HG02884 (cell line): ENCODE results near the gene MTMR1.

ENCODE experiments used
- ATAC-seq: cut with Tn5 transposase; IDR thresholded peaks from one replicate; pipeline ENCODE4 v1.9.1; 2021; ENCODE audit warnings: mild to moderate bottlenecking, moderate library complexity; ENCODE audit not compliant: unreplicated experiment

Gene MTMR1

DNA sequence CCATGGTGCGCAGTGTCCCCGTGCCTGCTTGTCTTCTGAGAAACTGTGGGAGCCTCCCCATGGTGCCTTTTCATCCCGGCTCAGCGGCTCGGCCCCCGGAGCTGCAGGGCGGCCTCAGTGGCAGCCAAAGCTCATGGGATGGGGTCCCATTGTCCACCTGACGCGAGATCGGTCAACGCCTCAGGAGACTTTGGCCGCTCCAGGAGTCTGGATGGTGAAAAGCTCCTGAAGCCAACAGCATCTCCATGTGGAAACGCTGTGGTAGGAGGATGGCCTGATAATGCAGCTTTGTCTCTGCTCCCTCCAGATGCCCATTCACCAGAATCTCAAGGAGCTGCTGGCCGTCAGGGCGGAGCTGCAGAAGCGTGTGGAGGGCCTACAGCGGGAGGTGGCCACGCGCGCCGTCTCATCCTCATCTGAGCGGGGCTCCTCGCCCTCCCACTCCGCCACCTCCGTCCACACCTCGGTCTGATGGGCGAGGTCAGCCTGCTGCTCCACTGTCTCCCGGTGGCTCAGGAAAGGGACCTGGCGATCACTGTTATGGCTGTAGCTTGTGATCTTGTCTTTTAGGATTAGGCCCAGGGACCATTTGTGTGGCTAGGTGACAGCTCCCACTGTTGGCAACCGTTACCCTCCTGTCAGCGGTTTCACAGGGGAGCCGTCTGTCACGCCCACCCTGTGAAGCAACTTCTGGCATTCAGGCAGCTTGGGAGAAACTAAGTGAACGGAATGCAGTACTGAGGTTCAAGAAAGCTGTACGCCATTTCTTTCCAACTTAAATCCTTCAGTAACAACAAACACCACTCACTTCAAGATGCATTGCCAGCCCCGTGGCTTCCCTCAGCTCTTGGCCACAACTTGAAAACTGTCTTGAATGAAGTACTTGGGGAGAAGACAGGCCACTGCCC, 69.3 kb downstream of the MTMR1 start:
- ATAC-seq, result no peak

DNA sequence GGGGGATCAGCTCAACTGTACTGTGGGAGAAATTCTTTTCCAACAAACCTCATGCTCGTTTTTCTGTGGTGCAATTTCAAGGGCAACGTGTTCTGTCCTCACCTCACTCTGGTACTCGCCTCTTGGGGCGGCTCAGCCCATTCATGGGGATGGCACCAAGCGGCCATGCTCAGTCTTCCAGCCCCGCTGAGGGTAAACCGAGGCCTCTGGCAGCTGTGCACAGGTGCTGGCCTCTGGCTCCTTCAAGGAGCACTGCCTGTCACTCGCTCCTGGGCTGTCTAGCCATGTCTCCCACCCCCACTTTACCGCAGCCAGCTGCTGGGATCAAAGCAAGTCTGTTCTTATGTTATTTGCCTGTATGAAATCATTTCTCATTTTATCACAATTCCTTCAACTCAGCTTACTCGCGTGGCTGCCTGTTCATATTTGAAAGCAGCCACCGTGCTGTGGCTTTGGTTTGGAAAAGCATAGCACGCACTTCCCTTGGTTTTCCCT, 70.2 kb downstream of the MTMR1 start:
- ATAC-seq, result no peak

DNA sequence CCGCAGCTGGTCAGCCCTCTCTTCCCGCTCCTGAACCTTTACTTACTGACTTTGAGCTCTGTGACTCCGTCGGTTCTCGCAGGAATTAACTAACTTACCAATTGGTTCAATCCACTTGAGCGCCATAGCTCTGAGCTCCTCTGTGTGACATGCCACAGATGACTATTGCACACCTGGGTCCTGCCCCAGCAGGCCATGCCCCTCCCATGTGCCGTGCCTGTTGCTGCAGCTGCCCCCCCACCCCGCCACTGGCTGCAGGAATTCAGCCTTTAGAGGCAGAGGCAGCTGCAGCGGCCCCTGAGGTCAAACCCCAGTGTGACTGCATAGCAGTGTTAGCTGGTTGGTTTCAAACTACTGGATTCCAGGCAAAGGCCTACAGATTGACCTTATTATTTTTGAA, 70.6 kb downstream of the MTMR1 start:
- ATAC-seq, result no peak

DNA sequence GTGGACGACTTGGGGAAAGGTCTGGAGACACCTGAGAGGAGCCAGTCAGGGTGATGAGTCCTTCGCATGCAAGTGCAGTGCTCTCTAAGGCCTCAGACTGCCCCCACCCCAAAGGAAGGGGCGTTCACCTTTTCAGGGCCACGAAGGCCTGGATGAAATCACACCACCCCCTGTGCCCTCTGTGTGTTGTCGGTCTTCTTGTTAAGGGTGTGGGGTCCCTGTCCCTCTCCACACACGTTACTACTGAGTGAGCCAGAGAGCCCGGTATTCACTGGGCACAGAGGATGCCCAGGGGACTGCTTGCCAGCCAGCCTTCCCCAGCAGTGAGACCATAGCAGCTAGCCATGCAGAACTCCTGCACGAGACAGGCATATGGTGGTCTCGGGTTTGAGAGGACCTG, 72.0 kb downstream of the MTMR1 start:
- ATAC-seq, result no peak

DNA sequence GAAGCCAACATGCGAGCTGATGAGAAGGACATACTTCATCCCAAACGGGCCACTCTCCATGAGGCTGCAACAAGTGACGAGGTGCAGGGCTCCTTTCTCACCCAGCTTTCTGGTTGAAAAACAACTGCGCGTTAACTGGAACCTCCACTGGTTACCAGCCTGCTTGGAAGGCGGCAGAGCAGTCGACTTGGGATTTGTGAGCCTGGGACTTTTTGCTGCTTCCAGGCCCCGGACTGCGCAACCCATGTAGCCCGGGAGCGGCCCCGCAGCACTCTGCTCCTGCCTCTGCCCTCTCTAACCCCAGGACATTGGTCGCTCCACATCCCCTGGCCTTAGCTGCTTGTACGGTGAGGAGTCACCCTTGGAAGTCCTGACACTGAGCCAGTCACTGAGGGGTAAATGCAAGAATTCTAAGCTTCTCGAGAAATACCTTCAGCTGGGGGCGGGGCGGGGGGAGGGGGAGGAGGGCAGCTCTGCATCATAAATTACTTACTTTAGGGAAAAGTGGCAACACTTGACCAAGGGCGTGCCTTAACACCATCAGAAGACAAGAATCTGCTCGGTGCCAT, 72.7 kb downstream of the MTMR1 start:
- no peak for ATAC-seq

DNA sequence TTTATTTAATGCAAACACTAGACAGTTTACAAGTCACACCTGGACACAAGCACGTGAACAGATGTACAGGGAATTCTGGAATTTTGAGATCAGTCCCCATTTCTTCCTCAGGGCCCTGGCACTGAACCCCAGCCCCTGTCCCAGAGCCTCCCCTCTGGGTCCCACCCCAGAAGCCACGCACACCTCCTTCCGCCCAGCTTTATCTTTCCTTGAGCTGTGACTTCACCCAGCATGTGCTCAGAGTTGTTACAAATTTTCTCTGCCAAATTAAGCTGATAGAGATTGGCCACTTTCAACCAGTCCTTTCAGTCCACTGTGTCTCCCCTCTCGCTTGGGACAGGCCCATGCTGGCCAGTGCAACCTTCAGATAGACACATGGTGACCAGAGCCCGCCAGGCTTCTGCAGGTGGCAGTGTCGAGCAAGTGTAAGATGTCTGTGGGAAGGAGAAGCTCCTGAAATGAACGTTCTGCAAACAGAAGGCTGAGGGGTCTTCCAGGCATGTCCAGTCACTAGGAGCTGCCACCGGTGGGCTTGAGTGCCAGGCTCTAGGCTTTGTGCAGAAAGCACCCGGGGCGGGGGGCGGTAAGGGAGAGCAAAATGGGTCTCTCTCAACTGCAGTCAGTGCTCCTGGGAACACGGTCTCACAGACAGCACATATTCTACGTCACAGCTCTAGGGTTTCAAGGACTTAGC, 73.3 kb downstream of the MTMR1 start:
- ATAC-seq, result no peak

DNA sequence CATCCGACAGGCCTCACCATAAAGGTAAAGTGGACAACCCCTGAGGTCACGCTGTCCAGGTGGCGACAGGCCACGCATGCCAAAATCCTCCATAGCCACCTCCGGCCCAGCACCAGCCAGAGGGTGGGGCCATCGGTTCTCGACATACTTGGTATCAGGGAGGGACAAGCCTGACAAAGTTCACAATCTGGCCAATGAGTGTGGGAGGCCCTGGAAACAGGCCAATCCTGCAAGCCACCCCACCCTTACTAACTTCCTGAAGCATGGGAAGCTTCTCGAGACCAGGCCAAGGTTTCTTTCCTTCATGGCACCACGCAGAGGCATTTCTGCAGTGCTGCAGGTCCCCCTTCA, 73.8 kb downstream of the MTMR1 start:
- no peak for ATAC-seq

DNA sequence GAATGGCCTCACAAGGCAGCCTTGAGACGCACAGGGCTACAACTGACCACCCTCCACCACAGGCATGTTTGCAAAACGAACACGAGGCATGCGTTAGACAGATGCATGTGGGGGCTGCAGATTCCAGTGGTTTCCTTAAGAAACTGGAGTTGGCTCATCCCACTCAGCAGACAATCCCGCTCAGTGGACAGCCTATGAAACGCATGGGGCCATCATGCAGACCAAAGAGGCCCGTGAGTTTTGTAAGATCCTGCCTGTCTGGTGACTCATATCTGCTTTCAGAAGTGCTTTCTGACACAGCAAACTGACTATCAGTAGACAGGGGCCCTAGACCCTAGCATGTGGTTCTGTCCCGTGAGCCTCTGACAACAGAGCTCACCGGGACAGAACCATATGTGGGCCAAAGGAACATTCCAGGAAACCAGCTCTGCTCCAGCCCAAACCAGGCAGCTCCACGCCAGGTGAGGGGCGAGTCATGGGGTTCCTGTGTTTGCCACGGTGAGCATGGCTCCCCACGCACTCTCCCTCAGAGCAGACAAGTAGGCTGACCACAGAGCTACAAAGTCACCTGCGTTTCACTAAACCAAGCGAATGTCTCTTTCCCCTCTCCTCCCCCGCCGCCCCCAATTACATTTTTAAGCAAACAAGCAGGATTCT, 74.4 kb downstream of the MTMR1 start:
- ATAC-seq, result peak; percentile 56

DNA sequence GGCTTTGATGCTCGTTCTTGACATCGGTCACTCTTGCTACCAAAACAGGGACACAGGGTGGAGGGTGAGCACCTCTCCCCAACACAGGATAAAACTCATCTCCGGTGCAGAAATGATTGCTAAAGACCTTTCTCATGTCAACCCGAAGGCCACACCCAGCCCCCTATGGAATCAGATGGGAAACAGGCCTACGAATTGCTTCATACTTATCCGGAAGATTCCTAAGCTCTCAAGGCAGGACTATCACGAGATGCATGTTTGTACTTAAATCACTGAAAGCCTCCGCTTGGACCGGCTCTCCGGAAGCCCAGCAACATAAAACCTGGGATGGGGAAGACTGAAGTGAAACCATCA, 74.9 kb downstream of the MTMR1 start:
- ATAC-seq, result no peak

DNA sequence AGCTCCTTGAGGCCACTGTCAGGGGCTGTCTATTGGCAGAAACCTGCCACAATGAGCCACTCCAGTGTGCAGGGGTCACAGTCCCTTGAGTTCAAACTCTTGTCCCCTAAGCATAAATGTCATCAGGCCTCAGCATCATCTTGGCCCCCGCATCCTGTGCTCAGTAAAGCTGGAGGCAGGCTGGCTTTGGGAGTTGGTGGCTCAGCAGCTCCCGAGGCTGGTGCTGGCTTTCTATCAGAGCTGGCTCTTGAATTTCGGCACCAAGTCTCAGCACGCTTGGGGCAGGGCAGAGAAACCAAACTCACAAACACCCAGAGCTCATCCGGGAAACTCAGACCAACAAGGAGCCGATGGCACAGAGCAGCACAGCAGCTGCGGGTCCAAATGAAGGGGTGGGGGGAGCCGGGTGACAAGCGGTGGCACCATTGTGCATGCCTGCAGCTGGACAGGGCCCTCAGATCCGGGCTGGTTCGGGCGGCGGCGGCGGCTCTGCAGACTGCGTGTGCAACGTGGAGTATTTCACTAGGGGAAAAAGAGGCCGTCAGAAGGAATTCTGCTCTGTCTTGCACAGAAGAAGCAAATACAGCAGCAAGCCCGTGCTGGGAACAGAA, 75.5 kb downstream of the MTMR1 start:
- ATAC-seq, result no peak

DNA sequence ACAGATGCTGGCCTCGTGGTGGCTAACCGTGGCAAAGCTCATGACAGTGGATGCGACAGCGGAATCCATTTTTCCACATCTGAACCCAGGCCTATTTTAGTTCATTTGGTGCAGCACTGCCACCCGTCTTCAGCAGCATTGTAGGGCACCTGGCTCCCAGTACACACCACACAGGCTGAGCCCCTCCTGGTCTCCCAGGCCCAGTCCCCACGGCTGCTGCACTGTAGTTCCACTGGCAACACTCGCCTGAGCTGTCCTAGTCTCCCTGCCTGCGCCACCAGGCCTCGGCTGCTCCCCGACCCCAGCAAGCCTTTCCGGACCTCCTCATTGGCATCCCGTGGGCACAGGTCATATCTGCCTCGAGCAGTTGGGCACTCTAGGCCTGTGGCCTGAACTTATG, 76.2 kb downstream of the MTMR1 start:
- ATAC-seq, result no peak

DNA sequence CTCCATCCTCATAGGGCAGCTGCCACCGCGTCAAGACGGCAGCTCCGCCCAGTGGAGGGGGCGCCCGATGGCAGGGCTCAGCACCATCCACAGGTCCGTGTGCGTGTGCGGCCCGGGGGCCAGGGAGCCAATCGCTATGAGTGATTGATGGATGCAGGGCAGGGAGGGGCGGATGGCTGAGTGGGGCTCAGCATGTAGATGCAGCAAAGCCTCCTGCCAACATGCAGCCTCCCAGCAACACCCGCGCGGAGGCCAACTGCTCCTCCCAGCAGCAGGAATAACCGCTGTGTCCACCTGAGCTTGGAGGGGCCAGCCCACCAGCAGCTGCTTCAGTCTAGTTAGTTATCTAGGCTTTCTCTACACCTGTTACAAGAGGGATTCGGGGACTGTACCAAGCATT, 77.4 kb downstream of the MTMR1 start:
- ATAC-seq, result no peak

DNA sequence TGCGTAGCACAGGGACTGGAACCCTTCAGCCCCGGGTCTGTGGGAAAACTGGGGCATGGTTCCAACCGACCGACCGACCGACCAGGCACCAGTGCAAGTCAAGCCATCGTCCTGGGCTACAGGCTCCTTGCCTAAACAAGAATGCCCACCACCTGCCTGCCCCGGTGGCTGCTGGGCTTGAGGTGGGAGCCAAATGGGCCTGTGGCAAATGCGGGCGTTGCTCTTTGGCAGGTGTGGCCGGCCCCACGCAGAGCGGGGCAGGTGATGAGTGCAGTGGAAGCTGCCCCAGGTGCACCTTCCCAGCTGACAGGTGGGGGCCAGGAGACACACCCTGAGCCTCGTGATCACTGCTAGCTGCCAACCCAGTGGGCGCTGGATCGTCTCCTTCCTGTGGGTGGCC, 77.9 kb downstream of the MTMR1 start:
- ATAC-seq, result no peak

DNA sequence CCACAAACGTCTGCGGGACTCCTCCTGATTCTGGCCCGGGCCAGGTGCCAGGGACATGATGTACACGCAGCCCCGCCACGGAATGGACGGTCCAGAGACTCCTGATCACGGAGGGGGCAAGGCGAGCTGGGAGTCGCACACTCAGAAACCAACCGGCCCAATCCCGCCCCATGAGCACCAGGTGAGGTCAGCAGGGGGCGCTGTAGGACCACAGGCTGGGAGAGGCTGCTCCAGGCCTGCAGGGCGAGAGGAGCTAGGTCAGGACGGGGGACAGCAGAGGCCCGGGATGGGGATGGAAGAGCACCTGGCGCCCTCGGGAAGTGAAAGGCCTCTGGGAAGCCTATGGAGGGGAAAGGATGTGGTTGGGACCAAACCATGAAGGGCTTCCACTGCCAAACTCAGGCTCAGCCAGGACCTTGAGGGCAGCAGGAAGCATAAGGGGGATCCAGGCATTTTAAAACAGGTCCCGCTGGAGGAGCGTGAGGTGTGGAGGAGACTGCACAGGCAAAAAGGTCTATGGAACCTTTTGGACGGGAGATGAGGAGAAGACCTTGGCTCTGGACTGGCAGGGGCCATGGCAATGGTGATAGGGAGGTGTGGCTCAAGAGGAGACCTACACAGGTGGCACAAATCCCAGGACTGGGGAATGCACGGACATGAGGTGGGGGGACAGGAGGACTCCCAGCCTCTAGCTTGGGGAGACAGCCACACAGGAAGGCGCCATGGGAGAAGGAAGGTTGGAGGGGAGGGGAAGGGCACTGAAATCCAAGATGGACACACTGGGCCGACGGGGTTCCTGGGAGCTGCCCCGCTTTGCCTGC, 79.2 kb downstream of the MTMR1 start:
- peak; percentile 75 for ATAC-seq

DNA sequence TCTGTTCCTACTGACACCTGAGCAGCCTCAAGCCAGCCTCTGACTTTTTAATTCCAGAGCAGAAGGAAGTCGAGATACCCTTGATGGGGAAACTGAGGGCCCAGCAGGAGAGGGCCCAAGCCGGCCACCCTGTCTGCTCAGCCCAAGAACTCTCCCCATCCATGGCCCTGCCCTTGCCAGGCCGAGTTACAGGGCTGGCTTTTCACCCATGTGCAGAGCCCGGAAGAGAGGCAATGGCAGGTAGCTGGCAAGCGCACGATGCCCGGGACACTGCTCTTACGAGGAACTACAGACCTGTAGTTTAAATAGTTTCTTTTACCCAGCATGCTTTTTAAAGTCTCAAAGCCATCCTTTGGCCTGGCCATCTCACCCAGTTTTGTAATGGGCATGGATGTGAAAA, 79.9 kb downstream of the MTMR1 start:
- no peak for ATAC-seq

DNA sequence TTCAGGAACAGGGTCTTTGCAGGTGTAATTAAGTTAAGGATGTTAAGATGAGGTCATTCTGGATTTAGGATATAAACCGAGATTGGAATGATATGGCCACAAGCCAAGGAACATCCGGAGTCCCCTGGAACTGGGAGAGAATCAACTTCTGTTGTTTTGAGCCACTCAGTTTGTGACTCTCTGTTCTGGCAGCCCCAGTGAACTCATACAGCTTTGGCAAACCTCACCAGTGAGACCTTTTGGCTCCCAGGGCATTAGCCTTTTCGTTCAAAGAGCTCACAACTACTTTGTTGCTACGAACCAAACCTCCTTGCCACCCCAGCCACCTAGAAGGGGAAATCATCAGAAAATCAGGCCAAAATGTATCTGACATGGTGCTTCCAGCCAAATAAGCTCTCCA, 80.4 kb downstream of the MTMR1 start:
- ATAC-seq, result no peak

DNA sequence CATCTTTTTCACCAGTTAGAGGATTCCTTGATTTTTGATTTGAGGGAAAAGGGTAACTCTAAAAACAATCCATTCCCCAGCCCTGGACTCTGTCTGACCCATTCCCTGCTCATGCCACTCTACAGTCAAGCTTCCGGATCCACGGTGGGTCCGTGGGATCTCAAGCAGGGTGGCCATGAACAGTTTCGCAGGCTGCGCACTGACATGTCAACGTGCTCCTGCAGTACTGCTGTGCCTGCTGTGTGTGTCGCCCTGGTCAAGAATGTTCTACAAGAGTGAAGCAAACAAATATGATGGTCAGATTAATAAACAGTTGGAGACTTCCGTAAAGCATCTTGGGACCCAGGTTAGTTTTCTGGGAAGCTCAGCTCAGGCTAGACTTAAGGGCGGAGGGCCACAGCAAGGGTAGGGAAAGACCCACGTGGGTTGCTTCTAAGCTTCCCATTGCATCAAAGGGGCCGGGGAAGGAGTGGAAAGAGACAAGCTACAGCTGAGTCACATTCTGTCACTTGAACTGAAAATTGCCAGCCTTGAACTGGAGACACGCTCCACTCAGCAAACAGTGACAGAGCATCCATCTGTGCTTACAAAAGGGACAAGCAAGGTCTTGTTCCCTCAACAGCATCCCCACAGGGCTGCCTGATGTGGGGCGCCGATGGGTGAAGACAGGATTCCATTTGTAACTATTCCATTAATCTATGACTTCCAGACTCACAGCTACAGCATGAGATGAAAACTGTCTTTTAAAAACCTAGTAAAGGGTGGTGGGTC, 81.8 kb downstream of the MTMR1 start:
- no peak for ATAC-seq

DNA sequence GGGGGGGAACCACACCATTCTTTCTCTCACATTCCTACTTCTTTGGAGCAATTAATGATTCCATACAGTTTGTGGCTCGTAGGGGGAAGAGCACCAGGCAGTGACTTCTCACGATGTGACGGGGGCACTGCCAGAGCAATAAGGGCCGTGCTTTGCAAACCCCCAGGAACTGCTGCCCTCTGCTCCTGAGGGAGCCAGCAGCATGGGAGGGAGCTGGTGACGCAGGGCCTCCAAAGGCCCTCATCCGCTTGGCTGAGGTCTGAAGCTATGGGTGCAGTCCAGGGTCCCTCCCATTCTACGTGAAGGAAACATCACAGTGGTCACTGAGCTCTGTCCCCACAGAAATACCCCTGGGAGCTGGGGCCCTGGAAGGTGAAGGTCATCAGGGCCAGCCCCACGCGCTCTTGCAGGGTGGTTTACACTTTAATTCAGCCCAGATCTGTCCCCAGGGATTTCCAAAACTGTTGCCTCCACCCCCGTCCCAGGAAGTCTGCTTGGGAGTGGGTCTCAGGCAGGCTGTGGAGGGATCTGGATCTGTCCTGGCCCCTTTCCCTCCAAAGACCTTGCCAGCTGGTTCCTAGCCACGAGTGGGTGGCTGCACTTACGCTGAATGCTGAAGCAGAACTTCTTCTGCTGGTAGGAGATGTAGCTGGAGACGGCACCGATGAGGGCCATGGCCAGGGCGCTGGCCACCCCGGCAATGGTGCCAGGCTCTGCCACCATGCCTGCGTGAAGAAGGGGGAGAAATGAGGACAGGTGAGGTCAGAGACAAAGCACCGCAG, 82.6 kb downstream of the MTMR1 start:
- no peak for ATAC-seq
